ENCODE results near the gene GSE1.

The GSE1 gene

DNA sequence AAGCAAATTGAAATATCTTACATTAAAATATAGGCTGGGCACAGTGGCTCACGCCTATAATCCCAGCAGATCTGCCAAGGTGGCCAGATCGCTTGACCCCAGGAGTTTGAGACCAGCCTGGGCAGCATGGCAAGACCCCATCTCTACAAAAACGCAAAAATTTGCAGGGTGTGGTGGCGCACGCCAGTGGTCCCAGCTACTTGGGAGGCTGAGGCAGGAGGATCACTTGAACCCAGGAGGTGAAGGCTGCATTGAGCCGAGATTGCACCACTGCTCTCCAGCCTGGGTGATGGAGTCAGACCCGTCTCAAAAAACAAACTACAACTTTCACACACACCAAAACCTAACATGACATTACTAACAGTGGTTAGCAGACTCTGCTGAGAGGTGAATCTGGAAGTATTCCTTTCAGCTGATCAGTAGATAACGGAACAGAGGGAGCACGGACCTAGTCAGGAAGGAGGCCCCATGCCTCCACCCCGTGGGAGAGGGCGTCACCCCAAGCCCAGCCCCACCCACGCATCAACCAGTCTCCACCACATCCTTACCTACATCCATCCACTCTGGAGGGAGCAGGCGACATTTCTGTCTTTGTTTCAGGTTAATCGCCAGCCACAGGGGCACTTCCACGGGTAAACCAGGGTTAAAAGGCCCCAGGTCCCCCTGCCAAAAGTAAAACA, 73.9 kb downstream of the GSE1 start:
- DNase-seq, result no peak

DNA sequence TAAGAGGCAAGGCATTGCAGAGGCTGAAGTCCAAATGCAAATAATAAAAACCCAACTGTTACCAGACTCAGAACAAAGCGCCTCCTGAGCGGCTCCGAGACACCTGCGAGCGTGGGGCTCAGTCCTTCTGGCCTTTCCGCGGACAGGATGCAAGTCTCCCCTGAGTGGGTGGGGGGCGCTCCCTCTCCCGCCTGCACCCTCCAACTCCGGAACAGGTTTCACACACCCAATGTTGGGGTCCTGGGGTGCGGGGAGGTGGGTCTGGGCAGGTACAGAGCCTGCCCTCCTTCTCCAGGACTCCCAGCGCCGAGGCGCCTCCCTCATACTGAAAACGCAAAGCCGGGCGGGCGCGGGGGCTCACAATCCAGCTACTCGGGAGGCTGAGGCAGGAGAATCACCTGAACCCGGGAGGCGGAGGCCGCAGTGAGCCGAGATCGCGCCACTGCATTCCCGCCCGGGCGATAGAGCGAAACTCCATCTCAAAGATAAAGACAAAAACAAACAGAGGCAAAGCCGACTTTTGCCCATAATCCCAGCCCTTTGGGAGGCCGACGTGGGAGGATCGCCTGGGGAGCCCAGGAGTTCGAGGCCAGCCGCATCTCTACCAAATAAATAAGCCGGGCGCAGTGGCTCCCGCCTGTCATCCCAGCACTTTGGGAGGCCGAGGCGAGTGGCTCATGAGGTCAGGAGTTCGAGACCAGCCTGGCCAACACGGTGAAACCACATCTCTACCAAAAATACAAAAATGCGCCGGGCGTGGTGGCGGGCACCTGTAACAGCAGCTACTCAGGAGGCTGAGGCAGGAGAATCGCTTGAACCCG, 74.7 kb downstream of the GSE1 start:
- no peak for DNase-seq

DNA sequence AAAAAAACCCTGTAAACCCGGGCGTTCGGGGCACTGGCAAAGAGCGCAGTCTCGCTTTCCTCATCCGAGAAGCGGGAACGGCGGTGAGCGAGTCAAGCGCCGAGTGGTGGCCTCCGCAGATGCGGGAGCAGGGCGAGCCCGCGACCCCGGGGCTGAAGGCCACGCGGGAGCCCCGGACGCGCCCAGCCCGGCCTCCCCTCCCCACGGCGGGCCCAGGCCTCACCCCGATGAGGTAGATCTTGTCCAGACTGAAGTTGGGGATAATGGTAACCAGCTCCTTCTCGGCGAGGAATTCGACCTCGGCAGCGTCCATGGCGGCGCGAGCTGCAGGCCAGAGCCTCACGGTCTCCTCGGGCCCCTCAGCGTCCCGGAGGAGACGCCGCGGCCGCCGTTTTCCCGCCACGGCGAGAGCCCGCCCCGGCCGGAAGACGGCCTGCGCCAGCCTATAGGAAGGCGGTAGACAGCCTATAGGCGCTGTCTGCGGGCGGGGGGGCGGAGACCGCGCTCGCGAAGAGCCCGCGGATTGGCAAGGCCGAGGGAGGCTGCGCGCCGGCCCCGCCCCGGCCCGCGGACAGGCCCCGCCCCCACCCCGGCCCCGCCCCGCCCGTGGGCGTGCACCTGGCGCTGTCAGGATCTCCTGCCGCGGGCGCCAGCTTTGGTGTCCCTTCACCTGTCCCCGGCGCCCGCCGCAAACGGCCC, 75.6 kb downstream of the GSE1 start, which contains the start of gene GINS2:
Gene GINS2, minus strand, starts transcription at position 369 of the 699 bp plus-strand sequence. Its CDS starts 56 bp downstream, at position 313.
- peak; percentile 93 for DNase-seq

DNA sequence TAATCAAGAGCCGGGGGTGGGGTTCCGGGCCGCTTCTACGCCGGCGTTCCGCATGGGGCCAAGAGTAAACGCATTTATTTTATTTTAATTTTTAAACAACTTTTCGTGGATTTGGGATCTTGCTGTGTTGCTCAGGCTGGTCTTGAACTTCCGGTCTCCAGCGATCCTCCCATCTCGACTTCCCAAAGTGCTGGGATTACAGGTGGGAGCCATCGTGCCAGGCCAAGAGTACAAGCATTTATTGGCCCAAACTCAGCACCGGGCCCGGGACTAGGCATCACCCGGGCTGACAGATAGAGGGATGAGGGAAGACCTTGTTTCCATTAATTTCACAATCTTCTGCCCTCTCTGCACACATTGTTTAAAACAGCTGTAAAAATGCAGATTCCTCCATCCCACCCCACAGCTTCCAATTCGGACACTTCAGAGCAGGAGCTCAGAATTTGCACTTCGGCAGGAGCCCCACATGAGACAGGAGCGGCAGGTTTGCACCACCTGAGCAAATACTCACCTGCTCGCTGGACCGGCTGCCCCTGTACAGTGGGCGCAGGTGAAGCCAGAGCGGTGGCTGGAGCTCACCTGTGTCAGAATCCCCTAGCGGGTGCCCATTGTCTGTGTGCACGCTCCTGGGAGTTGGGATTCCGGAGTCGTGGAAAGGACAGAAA, 76.3 kb downstream of the GSE1 start:
- no peak for DNase-seq

DNA sequence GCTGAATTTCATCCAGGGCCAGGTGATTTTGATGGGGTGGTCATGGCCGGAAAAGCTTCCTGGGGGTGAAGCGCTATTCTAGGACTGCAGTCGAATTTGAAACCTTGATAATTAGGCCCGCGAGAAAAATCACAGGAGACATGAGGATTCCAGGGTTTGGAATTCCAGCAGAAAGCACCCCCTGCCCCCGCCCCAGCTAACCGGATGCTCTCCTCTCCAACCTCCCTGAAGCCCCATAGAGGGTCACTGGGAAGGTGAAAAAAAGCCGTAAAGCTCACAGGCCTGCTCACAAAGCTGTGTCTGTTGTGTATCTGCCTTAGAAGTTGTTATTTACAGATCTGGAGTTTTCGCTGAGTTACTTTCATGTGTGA, 76.8 kb downstream of the GSE1 start:
- no peak for DNase-seq

DNA sequence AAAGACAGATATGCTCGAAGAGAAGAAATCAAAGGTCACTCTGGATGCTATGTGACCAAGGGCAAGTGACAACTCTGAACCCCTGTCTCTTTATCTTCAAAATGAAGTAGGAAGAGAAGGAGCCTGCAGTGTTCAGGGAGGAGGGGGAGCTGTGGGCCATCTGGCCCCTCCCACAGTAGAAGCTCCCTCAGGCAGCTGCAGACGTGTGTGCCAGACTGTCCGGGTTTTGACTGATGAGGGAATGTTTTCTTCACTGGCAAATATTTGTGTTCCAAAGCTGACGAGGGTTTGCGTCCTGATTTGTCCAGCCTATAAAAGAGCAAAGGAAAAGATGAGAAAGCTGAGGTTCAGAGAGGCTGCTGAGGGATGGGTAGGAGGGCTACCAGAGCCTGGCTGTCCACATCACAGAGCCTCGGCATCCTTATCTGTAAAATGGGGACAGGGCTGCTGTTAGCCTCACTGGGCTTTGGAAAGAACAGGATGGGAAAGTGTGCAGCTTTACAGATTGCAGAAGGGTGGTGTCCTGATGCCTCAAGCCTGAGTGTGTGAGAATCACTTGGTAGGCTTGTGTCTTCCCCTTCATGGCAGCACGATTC, 77.4 kb downstream of the GSE1 start:
- peak; percentile 26 for DNase-seq

DNA sequence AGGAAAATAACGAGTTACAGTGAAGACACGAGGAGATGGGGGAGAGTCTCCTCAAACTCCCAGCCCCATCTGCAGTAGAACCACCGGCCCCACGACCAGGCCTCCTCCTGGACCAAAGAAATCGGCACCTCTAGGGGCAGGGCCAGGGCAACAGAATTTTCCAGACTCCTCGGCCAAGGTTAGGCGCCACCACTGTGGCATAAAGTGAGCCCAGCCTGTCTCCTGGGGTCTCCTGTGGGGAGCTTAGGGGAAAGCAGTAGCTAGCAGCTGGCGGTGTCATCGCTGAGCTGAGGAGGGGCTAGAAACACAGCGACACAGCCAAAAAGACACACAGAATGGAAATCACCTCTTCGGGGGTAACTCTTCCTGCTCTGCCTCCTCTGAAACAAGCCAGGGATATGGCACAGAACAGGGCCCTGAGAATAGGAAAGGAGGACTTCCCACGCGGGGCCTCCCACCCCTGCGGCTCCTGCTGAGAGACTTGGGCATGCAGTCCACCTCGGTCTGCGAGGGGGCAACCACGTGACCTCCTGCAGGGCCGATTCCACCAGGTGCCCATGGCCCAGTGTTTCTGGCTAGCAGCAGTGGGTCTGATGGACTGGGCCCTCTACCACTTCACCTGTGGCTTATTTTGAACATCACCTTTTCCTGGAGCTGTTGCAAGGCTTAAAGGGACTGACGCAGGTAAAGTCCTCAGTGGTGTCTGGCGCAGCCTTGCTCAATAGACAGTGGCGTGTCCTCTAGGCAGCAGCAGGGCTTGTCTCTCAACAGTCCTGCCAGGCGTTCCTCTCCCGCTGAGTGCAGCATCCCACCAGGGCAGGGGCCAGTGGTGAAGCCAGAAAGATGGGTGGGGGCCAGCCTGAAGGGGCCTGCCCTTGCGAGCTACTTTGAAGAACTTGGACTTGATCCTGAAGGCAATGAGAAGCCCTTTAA, 82.3 kb downstream of the GSE1 start:
- no peak for DNase-seq

DNA sequence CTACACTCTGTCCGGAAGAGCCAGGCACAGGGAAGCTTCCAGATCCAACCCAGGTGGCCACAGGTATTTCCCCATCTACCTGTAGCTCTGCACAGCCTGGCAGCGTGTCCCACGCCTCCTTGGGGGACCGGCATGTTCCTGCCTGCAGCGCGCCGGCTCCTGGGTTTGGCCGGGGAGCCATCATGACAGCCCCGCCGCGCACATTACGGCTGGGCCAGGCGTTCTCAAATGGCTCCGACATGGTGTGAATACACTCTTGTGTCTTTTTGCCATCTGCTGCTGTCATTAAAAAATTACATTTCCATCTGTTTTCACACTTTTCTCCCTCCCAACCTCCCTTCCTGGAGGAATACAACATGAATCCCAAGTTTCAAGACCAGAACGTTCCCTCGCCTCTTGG, 83.7 kb downstream of the GSE1 start:
- DNase-seq, result no peak

DNA sequence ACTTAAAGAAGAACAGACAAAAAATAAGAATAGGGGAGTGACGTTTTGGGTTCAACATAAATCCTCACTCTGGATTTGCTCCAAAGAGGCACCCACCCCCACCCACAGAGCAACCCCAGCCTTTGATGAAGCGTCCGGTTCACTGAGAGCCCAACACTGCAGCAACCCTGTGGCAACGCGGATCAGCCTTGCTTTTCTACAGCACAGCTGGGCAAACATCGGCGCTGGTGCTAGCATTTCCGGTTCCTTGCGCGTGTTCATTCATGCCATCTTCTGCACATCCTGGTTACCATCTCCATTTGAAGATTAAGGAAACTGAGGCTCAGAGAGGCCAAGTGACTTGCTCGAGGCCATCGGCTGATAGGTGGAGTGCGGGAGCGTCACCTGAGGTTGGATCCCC, 84.3 kb downstream of the GSE1 start:
- peak; percentile 32 for DNase-seq

DNA sequence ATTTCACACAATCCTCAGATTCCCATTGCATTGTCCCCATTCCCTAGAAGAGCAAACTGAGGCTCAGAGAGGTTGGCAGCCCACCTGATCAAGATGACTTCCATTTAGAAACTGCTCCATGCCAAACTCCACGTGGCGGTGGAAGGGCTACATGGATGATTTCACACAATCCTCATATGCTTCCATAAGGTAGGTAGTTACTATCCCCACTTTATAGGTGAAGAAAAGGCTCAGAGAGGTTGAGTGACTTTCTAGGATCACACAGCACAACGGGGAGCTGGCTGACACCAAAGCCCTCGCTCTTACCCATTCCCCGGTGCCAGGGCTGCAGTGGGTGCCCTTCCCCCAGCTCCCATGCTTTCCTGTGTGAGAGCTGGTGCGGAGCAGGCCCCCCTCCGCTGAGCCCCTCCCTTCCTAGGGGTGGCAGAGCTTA, 85.4 kb downstream of the GSE1 start:
- no peak for DNase-seq

DNA sequence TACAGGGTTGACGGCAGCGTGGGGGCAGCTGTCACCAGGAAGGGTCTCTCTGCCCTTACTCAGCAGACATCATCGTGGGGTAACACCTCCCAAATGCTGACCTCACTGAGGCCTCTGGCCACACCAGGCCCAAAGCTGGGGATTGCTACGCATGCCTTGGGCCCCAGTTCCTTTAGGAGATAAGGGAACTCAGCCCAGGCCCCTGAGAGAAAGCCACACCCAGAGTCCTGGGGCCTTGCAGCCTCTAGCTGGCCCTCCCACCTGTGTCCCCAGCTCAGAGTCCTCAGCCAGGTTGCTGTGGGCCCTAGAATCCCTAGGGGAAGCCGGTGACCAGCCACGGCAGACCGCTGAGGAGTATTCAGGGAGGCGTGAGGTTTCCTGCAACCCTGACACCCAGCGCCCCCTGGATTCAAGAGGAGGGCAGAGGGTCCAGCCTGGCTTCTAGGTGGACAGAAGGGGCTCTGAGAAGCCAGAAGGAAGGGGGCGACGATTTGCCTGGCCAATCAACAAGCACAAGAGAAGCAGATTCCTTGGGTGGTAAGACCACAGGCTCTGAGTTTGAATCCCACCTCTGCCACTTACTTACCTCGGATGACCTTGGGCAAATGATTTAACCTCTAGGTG, 85.9 kb downstream of the GSE1 start:
- no peak for DNase-seq

DNA sequence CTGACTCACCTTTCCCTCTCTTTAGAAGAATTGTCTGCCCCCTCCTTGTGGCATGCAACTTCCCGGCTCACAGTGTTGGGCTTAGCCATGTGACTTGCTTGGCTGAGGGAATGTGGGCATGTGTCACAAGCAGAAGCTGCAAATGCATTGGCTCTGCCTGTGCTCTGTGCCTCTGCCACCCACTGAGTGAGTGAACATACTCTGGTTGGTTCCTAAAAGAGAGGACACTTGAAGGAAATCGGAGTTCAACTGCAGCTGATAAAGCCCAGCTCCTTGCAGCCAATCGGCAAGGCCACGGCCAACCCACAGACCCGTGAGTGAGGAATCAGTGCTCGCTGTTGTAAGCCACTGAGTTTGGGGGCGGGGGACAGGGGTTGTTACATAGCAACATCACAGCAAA, 86.5 kb downstream of the GSE1 start:
- DNase-seq, result no peak

DNA sequence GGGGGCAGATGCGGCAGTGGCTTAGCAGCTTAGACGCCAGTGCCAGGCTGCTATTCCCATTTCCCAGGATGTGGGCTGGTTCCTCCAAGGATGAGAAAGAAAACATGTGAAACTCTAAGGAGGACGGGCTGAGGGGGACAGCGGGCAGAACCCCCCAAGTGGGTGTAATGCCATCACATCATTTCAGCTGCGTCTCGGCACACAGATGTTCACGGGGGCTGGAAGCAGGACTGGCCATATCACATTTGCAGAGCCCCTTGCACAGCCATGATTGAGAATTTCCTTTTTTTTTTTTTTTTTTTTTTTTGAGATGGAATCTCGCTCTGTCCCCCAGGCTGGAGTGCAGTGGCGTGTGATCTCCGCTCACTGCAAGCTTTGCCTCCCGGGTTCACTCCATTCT, 90.9 kb downstream of the GSE1 start:
- DNase-seq, result no peak

DNA sequence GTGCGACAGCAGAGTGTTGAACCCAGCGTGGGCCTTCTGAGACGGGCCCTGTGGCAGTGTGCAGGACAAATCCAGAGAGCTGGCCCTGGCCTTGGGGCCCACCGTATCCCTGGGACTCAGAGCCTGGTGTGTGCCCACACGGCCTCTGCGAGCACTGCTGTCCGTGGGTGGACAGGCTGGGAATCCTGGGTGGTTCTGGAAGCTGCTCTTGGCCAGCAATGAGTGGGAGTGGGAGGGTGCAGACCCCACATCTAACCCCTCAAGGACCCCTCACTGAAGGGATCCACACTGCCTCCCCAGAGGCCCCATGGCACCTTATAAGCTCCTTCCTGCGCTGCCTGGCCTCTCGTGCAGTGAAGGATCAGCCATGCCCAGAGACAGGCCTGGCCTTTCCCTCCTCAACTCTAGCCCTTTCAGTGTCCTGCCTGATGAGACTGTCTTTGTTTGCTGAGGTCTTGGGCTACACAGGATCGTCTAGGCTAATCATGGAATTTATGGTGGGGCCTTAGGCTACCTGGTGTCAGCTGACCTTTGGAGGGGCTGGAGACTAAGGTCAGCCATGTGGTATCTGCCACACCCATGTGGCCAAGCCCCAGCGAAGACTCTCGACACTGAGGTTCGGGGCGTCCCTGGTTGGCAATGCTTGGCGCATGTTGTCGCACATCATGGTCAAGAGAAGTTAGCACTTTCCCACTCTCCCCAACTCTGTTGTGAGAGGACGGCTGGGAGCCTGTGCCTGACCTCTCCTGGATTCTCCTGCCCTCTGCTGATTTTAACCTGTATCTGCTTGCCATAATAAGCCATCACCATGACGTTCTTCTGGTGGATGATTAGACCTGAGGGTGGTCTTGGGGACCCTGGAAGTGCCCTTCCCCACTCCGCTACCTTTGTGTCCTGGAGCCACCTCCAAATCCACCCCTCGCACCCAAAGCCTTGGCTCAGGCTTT, 92.1 kb downstream of the GSE1 start:
- DNase-seq, result no peak

DNA sequence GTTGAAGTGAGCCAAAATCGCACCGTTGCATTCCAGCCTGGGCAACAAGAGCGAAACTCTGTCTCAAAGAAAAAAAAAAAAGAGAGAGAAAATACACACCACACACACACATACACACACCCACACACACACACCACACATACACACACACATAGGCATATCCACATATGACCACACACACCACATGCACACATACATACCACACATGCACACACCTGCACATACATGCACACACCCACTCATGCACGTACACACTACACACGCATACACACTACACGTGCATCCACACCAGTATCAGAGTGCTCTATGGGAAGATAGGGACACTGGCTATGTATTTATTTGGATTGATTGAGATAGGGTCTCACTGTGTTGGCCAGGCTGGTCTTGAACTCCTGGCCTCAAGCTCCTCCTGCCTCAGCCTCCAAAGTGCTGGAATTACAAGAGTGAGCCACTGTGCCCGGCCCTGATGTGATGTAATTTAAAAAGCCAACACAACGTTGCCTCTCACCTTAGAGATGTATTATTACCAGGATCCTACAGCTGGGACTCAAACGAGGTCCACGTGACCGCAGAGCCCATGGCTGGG, 93.4 kb downstream of the GSE1 start:
- no peak for DNase-seq

DNA sequence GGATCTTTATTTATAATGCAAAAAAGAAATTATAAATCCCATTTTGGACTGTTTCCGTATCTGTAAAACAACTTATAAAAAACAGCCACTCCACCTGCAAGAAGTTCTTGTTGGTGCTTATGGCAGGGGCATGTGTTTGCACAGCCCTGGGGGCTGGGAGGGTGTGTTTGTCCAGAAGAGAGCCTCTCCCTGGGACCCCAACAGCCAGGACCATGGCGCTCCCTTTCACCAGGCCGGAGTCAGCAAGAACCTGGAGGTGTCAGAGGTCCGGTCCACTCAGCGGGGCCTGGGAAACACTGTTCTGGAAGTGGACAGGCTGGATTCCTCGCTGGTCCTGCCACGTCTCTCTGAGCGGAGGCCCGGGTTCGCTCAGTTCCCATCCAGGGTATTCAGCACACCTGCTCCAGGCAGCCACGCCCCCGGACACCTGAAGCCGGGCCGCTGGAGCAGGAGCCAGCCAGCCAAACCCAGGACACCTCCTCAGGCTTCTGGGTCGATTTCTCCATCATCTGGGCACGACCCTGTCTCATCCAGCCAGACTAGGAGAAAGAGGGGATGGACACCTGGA, 94.5 kb downstream of the GSE1 start:
- no peak for DNase-seq

DNA sequence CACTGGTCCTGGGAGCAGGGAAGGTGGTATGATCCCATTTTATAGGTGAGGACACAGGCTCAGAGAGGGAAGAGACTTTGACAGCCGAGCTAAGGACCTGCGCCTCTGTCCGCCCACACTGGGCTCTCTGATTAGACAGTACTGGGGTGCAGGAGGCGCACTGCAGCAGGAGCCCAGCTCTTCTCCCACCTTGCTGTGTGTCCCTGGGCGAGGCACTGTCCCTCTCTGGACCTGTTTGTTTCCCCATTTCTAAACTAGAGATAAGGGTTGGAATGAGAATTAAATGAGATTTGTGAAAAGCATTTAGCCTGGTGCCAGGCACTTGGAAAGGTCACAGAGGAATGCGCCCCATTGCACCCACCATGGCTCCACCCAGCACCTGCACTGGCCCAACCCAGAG, 95.2 kb downstream of the GSE1 start:
- no peak for DNase-seq

DNA sequence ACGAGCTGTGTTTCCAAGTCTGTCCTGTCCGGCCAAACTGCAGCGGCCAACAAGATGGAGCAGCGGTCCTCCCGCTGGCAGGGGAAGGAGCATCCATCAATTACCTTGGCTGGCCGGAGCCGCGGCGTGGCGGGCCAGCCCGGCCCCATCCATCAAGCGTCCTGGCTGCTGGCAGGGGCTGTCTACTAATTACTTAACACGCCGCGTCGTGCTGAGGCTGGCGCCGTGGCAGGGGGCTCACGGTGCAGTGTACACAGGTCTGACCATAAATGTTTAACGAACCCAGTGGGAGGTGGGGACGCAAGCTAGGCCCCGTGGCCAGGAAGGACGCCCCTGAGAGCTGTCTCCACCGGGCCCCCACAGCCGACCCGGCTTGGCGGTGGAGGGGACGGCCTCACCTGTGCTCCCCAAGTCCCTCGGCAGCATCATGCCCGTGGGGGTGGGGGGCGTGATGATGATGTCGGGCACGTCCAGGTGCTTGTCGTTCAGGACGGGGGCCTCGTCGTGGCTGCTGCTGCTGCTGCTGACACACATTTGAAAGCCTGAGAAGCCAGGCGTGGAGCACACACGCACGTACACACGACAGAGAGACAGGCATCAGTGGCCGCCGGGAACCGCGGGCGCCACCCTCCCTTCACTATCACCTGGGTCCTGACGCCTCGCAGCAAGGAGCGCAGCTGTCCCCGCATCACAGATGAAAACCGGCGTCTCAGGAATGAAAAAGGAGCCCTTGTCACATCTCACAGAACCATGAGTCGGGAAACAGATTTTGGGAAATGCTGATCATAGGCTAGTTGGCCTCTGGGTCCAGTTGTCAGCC, 96.9 kb downstream of the GSE1 start:
- DNase-seq, result no peak
